IMR-90 (cell line): ENCODE results near the gene PEX16. TPM values are rescaled to one million over a fixed set of nuclear protein-coding genes. Genes with fewer than 3 reads are reported as not detected.

Experiments used
- ATAC-seq: fragments of 200-7000 bp; cut with Tn5 transposase; 2 replicates; pipeline ENCODE4 v1.9.1; 2020; ENCODE audit warnings: low read depth, mild to moderate bottlenecking, moderate library complexity
- BruUV-seq: library from RNA; stranded (reverse); fragments of 400-500 nt; replicated peaks from 2 replicates; lab custom pipeline; 2021; lab: Mats Ljungman, UMichigan
- CTCF ChIA-PET: fragments of 300-600 bp; formaldehyde crosslinking; extraction: SDS; loops from one replicate; lab custom pipeline; 2021; ENCODE audit warnings: antibody characterized with exemption; lab: Yijun Ruan, JAX
- POLR2A ChIA-PET: fragments of 300-600 bp; sonication (Branson Sonifier 250); formaldehyde crosslinking; loops from one replicate; lab custom pipeline; 2022; ENCODE audit warnings: antibody characterized with exemption; ENCODE audit not compliant: unreplicated experiment; lab: Charles Lee
- DNase-seq: peaks from one replicate; pipeline ENCODE4 v3.0.0; 2013
- H2AFZ ChIP-seq: replicated peaks from 2 replicates; pipeline ENCODE3; 2013; ENCODE audit warnings: low read length, mild to moderate bottlenecking; ENCODE audit not compliant: poor library complexity
- H2AK5ac ChIP-seq: 2 replicates; pipeline ENCODE4 v1.6.1; 2013; ENCODE audit warnings: low read depth, low read length, inconsistent platforms
- H2AK9ac ChIP-seq: replicated peaks from 2 replicates; pipeline ENCODE3; 2013; ENCODE audit warnings: mild to moderate bottlenecking, low read depth, low read length, moderate library complexity; ENCODE audit not compliant: poor library complexity
- H2BK120ac ChIP-seq: 2 replicates; pipeline ENCODE4 v1.6.1; 2013; ENCODE audit warnings: low read depth, low read length, inconsistent platforms
- H2BK15ac ChIP-seq: 3 replicates; pipeline ENCODE4 v1.6.1; 2013; ENCODE audit warnings: low read depth, low read length, inconsistent platforms
- H2BK20ac ChIP-seq: 2 replicates; pipeline ENCODE4 v1.6.1; 2013; ENCODE audit warnings: low read depth, mild to moderate bottlenecking, inconsistent platforms, low read length, moderate library complexity
- H2BK5ac ChIP-seq: 2 replicates; pipeline ENCODE4 v1.6.1; 2013; ENCODE audit warnings: mild to moderate bottlenecking, low read depth, low read length, inconsistent platforms; ENCODE audit not compliant: poor library complexity, severe bottlenecking
- H3K14ac ChIP-seq: replicated peaks from 2 replicates; pipeline ENCODE4 v1.6.1; 2013; ENCODE audit warnings: low read depth, low read length, inconsistent platforms
- H3K18ac ChIP-seq: 2 replicates; pipeline ENCODE4 v1.6.1; 2013; ENCODE audit warnings: low read depth, low read length, control low read depth
- H3K23ac ChIP-seq: 2 replicates; pipeline ENCODE4 v1.6.1; 2013; ENCODE audit warnings: low read depth, low read length, inconsistent platforms
- H3K27ac ChIP-seq: 2 replicates; pipeline ENCODE4 v1.5.1; 2013; ENCODE audit warnings: mild to moderate bottlenecking, control low read depth, low read length; ENCODE audit not compliant: insufficient read depth
- H3K27me3 ChIP-seq: 2 replicates; pipeline ENCODE4 v1.6.1; 2013; ENCODE audit warnings: low read length; ENCODE audit not compliant: control insufficient read depth, insufficient read depth
- H3K36me3 ChIP-seq: 2 replicates; pipeline ENCODE4 v1.6.1; 2013; ENCODE audit warnings: low read length, mixed read lengths; ENCODE audit not compliant: control insufficient read depth, insufficient read depth
- H3K4ac ChIP-seq: 2 replicates; pipeline ENCODE4 v1.6.1; 2013; ENCODE audit warnings: low read depth, low read length, inconsistent platforms
- H3K4me1 ChIP-seq: 2 replicates; pipeline ENCODE4 v1.6.1; 2013; ENCODE audit warnings: low read length, mixed read lengths; ENCODE audit not compliant: control insufficient read depth, insufficient read depth
- H3K4me2 ChIP-seq: 2 replicates; pipeline ENCODE4 v1.6.1; 2013; ENCODE audit warnings: low read depth, mild to moderate bottlenecking, control low read depth, low read length, moderate library complexity
- H3K4me3 ChIP-seq: 2 replicates; pipeline ENCODE4 v1.5.1; 2013; ENCODE audit warnings: low read depth, mild to moderate bottlenecking, control low read depth, low read length, moderate library complexity; ENCODE audit not compliant: insufficient read depth
- H3K56ac ChIP-seq: 2 replicates; pipeline ENCODE4 v1.6.1; 2013; ENCODE audit warnings: low read length, inconsistent platforms; ENCODE audit not compliant: insufficient read depth; ENCODE audit errors: extremely low read depth
- H3K79me1 ChIP-seq, 2 experiments: 2 replicates each; pipeline ENCODE4 v1.6.1; 2013; ENCODE audit warnings: low read length in 2 of 2, inconsistent platforms in 1 of 2, low read depth in 1 of 2
- H3K9ac ChIP-seq: 2 replicates; pipeline ENCODE4 v1.6.1; 2013; ENCODE audit warnings: low read depth, low read length, control low read depth
- H3K9me1 ChIP-seq: 2 replicates; pipeline ENCODE4 v1.6.1; 2013; ENCODE audit warnings: low read length, inconsistent platforms; ENCODE audit not compliant: insufficient read depth
- H3K9me3 ChIP-seq: 2 replicates; pipeline ENCODE4 v1.6.1; 2013; ENCODE audit warnings: low read length; ENCODE audit not compliant: control insufficient read depth, insufficient read depth
- H4K20me1 ChIP-seq: 2 replicates; pipeline ENCODE4 v1.6.1; 2013; ENCODE audit warnings: low read length, inconsistent platforms; ENCODE audit not compliant: insufficient read depth
- H4K5ac ChIP-seq: 2 replicates; pipeline ENCODE4 v1.6.1; 2013; ENCODE audit warnings: mild to moderate bottlenecking, low read depth, low read length, control low read depth
- H4K8ac ChIP-seq, 2 experiments: 2 replicates each; pipeline ENCODE4 v1.6.1; 2013; ENCODE audit warnings: low read depth in 2 of 2, low read length in 2 of 2, control low read depth in 1 of 2, inconsistent platforms in 1 of 2
- H4K91ac ChIP-seq: 2 replicates; pipeline ENCODE4 v1.6.1; 2013; ENCODE audit warnings: low read depth, low read length, inconsistent platforms; ENCODE audit not compliant: insufficient read depth
- BHLHE40 ChIP-seq: fragments of 150-350 bp; IDR thresholded peaks from 2 replicates; pipeline ENCODE4 v1.6.1; 2016; ENCODE audit warnings: mild to moderate bottlenecking, low read depth, low read length
- CEBPB ChIP-seq: IDR thresholded peaks from 2 replicates; pipeline ENCODE4 v1.6.1; 2012; ENCODE audit warnings: low read depth, low read length, improper control_type of control experiment
- CHD1 ChIP-seq: IDR thresholded peaks from 2 replicates; pipeline ENCODE4 v1.6.1; 2012; ENCODE audit warnings: low read depth, low read length, improper control_type of control experiment
- FOS ChIP-seq: fragments of 150-350 bp; IDR thresholded peaks from 2 replicates; pipeline ENCODE4 v1.6.1; 2016; ENCODE audit warnings: low read depth, low read length
- MAFK ChIP-seq: IDR thresholded peaks from 2 replicates; pipeline ENCODE4 v1.6.1; 2012; ENCODE audit warnings: low read depth, low read length, improper control_type of control experiment
- MAZ ChIP-seq: IDR thresholded peaks from 2 replicates; pipeline ENCODE4 v1.6.1; 2012; ENCODE audit warnings: low read depth, mild to moderate bottlenecking, low read length, improper control_type of control experiment, moderate library complexity, borderline replicate concordance
- MXI1 ChIP-seq: IDR thresholded peaks from 2 replicates; pipeline ENCODE4 v1.6.1; 2012; ENCODE audit warnings: low read depth, mild to moderate bottlenecking, low read length, moderate library complexity, borderline replicate concordance
- NFE2L2 ChIP-seq: fragments of 150-350 bp; IDR thresholded peaks from 2 replicates; pipeline ENCODE4 v1.6.1; 2016; ENCODE audit warnings: low read depth, mild to moderate bottlenecking, low read length
- POLR2A ChIP-seq: IDR thresholded peaks from 2 replicates; pipeline ENCODE4 v1.6.1; 2012; ENCODE audit warnings: mild to moderate bottlenecking, low read depth, low read length
- RAD21 ChIP-seq: IDR thresholded peaks from 2 replicates; pipeline ENCODE4 v1.6.1; 2012; ENCODE audit warnings: low read length, improper control_type of control experiment
- RCOR1 ChIP-seq: IDR thresholded peaks from 2 replicates; pipeline ENCODE4 v1.6.1; 2012; ENCODE audit warnings: mild to moderate bottlenecking, low read length, improper control_type of control experiment; ENCODE audit not compliant: insufficient replicate concordance
- RFX5 ChIP-seq: IDR thresholded peaks from 2 replicates; pipeline ENCODE4 v1.8.0; 2012; ENCODE audit warnings: low read depth, mild to moderate bottlenecking, low read length, moderate library complexity
- SMC3 ChIP-seq: fragments of 150-350 bp; IDR thresholded peaks from 2 replicates; pipeline ENCODE4 v1.6.1; 2016; ENCODE audit warnings: low read depth, mild to moderate bottlenecking, antibody characterized with exemption, low read length, moderate library complexity
- WGBS, 2 experiments: methylation state at CpG; one replicate each; pipeline versions ENCODE4 v1.1.5 to v1.1.7; 2013; ENCODE audit warnings: missing lambda C conversion rate in 2 of 2; ENCODE audit not compliant: insufficient read length in 1 of 2; ENCODE audit errors: extremely low coverage in 2 of 2; 5-methylcytosine and 5-hydroxymethylcytosine counted together
- dilution Hi-C: fragments of 300-500 bp; cut with HindIII; formaldehyde crosslinking; loops from one replicate; pipeline ENCODE4 v1.14.3; 2018; ENCODE audit warnings: low sequenced_read_pairs; ENCODE audit not compliant: unreplicated experiment
- in situ Hi-C: fragments of 300-500 bp; cut with MboI; formaldehyde crosslinking; loops from 3 replicates; pipeline ENCODE4 v1.14.3; 2019; ENCODE audit warnings: low sequenced_read_pairs, inconsistent platforms, mixed read lengths
- intact Hi-C: fragments of 100-400 bp; cut with micrococcal nuclease; formaldehyde crosslinking; loops from 2 replicates; pipeline ENCODE4 v1.10.0; 2022
- polyA plus RNA-seq, 3 experiments: library from polyadenylated mRNA; depleted of rRNA; stranded (reverse); fragments of >200 nt; gene quantifications; 2 replicates each; pipeline ENCODE4 v1.2.3, GENCODE V29; 2012; ENCODE audit warnings: low replicate concordance in 1 of 3
- total RNA-seq: library from RNA; depleted of rRNA; stranded (reverse); fragments of >200 nt; gene quantifications from 2 replicates; pipeline ENCODE4 v1.2.3, GENCODE V29; 2012
- TF ChIP-seq, protein P1 (sequence below): fragments of 150-350 bp; IDR thresholded peaks from 2 replicates; pipeline ENCODE4 v1.6.1; 2017; ENCODE audit warnings: mild to moderate bottlenecking, antibody characterized with exemption, low read length, low read depth
- TF ChIP-seq, protein P2 (sequence below): conservative IDR thresholded peaks from 2 replicates; pipeline ENCODE4 v1.5.1; 2012; ENCODE audit warnings: mild to moderate bottlenecking, low read depth, low read length, improper control_type of control experiment
- TF ChIP-seq, protein P3 (sequence below): fragments of 150-350 bp; IDR thresholded peaks from 2 replicates; pipeline ENCODE4 v1.6.1; 2016; ENCODE audit warnings: low read depth, mild to moderate bottlenecking, low read length, moderate library complexity, borderline replicate concordance

The PEX16 gene
- total and polyA plus RNA-seq, 2 of the 4 experiments (the other 2 are of a cell fraction), result 17.9 to 23.3 TPM

DNA sequence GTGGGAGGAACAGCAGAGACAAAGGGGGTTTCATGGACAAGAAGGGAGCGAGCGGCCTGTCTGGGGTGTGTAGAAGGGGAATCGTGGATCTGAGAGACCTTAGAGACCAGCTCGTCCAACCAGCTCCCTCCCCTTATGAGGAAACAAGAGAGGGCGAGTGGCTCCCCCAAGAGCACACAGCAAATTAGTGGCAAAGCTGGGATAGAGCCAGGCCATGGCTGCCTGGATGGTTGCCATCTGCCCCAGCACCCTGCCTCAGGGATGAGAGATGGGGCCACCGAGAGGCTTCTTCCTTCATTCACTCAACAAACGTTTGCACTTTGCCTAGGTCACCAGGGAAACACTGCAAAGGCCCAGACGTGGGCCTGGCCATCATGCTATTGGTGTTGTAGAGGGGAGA lies 28.1 kb downstream of the PEX16 start:
- in situ Hi-C loops, result no loop called here

More for the DNA sequence above, 28.1 kb downstream of the PEX16 start:
- Histone ChIP-seq H3K27ac (no peak overlapping the region), H3K23ac (no peak overlapping the region), H2AK9ac (no peak overlapping the region), H3K9ac (no peak overlapping the region), H3K14ac (no peak overlapping the region), H2BK15ac (no peak overlapping the region), H3K4me2 (no peak overlapping the region), H4K8ac (no peak overlapping the region), H4K5ac (no peak overlapping the region), H3K27me3 (peaks cover 45% of the 10 kb centered on the region), H3K9me3 (no peaks in the 10 kb centered on the region), H3K79me1 (no peaks in the 10 kb centered on the region), H3K9me1 (no peaks in the 10 kb centered on the region; the same call in 1 of the 2 replicates), H3K4ac (no peak overlapping the region), H4K91ac (no peak overlapping the region), H3K18ac (no peak overlapping the region), H2BK5ac (no peak overlapping the region), H2BK20ac (no peak overlapping the region), H4K20me1 (peaks cover 11% of the 10 kb centered on the region), H3K56ac (no peak overlapping the region), H2BK120ac (no peak overlapping the region), H3K4me3 (no peak overlapping the region), H3K36me3 (no peaks in the 10 kb centered on the region), H2AFZ (no peak overlapping the region), H3K4me1 (no peaks in the 10 kb centered on the region), H2AK5ac (no peak overlapping the region)
- POLR2A ChIA-PET, result no interaction called here
- CTCF ChIA-PET, result no interaction called here
- TF ChIP-seq FOS, result no peak
- TF ChIP-seq SMC3, result no peak
- no peak for TF ChIP-seq CHD1
- TF ChIP-seq MXI1, result no peak
- TF ChIP-seq, protein P1, sequence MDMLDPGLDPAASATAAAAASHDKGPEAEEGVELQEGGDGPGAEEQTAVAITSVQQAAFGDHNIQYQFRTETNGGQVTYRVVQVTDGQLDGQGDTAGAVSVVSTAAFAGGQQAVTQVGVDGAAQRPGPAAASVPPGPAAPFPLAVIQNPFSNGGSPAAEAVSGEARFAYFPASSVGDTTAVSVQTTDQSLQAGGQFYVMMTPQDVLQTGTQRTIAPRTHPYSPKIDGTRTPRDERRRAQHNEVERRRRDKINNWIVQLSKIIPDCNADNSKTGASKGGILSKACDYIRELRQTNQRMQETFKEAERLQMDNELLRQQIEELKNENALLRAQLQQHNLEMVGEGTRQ, result no peak
- TF ChIP-seq, protein P2, sequence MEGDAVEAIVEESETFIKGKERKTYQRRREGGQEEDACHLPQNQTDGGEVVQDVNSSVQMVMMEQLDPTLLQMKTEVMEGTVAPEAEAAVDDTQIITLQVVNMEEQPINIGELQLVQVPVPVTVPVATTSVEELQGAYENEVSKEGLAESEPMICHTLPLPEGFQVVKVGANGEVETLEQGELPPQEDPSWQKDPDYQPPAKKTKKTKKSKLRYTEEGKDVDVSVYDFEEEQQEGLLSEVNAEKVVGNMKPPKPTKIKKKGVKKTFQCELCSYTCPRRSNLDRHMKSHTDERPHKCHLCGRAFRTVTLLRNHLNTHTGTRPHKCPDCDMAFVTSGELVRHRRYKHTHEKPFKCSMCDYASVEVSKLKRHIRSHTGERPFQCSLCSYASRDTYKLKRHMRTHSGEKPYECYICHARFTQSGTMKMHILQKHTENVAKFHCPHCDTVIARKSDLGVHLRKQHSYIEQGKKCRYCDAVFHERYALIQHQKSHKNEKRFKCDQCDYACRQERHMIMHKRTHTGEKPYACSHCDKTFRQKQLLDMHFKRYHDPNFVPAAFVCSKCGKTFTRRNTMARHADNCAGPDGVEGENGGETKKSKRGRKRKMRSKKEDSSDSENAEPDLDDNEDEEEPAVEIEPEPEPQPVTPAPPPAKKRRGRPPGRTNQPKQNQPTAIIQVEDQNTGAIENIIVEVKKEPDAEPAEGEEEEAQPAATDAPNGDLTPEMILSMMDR, result no peak
- TF ChIP-seq MAFK, result no peak
- no peak for TF ChIP-seq RAD21
- no peak for TF ChIP-seq BHLHE40
- no peak for TF ChIP-seq NFE2L2
- no peak for TF ChIP-seq CEBPB
- TF ChIP-seq, protein P3, sequence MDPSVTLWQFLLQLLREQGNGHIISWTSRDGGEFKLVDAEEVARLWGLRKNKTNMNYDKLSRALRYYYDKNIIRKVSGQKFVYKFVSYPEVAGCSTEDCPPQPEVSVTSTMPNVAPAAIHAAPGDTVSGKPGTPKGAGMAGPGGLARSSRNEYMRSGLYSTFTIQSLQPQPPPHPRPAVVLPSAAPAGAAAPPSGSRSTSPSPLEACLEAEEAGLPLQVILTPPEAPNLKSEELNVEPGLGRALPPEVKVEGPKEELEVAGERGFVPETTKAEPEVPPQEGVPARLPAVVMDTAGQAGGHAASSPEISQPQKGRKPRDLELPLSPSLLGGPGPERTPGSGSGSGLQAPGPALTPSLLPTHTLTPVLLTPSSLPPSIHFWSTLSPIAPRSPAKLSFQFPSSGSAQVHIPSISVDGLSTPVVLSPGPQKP, result no peak
- no peak for TF ChIP-seq MAZ
- TF ChIP-seq RCOR1, result no peak
- no peak for TF ChIP-seq RFX5
- TF ChIP-seq POLR2A, result no peak
- ATAC-seq (no peak), DNase-seq (no peak)
- no TSS peak for BruUV-seq
- no CpG with 5 or more reads among the region's 8 CpGs for WGBS, 2 experiments
- intact Hi-C loops (no loop called here), dilution Hi-C loops (no loop called here)
